GM15510 (cell line): ENCODE results near the gene SREBF1.

Experiments used
- POLR2A ChIP-seq: IDR thresholded peaks from 3 replicates; pipeline ENCODE4 v1.6.1; 2011; ENCODE audit warnings: borderline replicate concordance; ENCODE audit not compliant: insufficient read length; ENCODE audit errors: extremely low read depth

SREBF1 gene

GRCh38 chr17:17849147-17849820 is 12.5 kb upstream of the SREBF1 start:
- no peak for TF ChIP-seq POLR2A

- TF ChIP-seq POLR2A, result no peak
Measured at GRCh38 chr17:17848311-17849082, 11.7 kb upstream of the SREBF1 start.

- TF ChIP-seq POLR2A, result no peak
Measured at GRCh38 chr17:17847726-17848125, 10.9 kb upstream of the SREBF1 start.

GRCh38 chr17:17847118-17847689 is 10.4 kb upstream of the SREBF1 start:
- no peak for TF ChIP-seq POLR2A

- no peak for TF ChIP-seq POLR2A
Measured at GRCh38 chr17:17846645-17847044, 9.9 kb upstream of the SREBF1 start.

- no peak for TF ChIP-seq POLR2A
Measured at GRCh38 chr17:17846003-17846402, 9.2 kb upstream of the SREBF1 start.

- no peak for TF ChIP-seq POLR2A
Measured at GRCh38 chr17:17845046-17845775, 8.4 kb upstream of the SREBF1 start.

- TF ChIP-seq POLR2A, result no peak
Measured at GRCh38 chr17:17844500-17844899, 7.7 kb upstream of the SREBF1 start.

GRCh38 chr17:17844079-17844478 is 7.3 kb upstream of the SREBF1 start:
- TF ChIP-seq POLR2A, result no peak

- TF ChIP-seq POLR2A, result no peak
Measured at GRCh38 chr17:17843096-17843495, 6.3 kb upstream of the SREBF1 start.

- no peak for TF ChIP-seq POLR2A
Measured at GRCh38 chr17:17842111-17842876, 5.5 kb upstream of the SREBF1 start.

GRCh38 chr17:17841601-17842025 is 4.8 kb upstream of the SREBF1 start:
- TF ChIP-seq POLR2A, result no peak

- TF ChIP-seq POLR2A, result no peak
Measured at GRCh38 chr17:17840751-17841591, 4.2 kb upstream of the SREBF1 start.
